GM18508 (cell line): ENCODE data around the gene DOLPP1.

Experiments
- ATAC-seq: cut with Tn5 transposase; IDR thresholded peaks from one replicate; pipeline ENCODE4 v1.9.1; 2021; ENCODE audit warnings: moderate number of reproducible peaks; ENCODE audit not compliant: insufficient read depth, unreplicated experiment

Gene DOLPP1

DNA sequence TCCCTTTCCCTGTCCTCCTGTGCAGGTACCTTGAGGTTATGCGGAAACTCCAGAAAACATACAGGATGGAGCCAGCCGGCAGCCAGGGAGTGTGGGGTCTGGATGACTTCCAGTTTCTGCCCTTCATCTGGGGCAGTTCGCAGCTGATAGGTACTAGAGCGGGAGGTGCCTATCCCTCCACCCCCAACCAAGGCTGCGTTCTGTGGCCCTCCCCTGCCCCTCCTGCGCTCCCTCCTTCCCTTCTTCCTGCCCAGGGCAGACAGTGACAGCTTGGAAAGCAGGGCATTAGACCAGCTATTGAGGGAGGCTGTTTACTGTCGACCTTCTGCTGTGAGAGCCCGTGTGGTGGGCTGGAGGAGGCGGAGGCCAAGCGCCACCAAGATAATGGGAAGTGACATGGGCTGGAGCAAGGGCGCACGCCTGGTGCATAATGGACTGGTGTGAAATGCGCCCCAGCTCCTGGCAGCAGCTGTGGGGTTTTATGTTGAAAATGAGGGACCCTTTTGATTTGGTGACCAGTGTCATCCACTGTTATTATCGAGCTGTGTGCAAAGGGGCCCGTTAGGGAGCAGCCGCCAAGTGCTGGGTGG is 55.6 kb downstream of the DOLPP1 start:
- ATAC-seq, result no peak

DNA sequence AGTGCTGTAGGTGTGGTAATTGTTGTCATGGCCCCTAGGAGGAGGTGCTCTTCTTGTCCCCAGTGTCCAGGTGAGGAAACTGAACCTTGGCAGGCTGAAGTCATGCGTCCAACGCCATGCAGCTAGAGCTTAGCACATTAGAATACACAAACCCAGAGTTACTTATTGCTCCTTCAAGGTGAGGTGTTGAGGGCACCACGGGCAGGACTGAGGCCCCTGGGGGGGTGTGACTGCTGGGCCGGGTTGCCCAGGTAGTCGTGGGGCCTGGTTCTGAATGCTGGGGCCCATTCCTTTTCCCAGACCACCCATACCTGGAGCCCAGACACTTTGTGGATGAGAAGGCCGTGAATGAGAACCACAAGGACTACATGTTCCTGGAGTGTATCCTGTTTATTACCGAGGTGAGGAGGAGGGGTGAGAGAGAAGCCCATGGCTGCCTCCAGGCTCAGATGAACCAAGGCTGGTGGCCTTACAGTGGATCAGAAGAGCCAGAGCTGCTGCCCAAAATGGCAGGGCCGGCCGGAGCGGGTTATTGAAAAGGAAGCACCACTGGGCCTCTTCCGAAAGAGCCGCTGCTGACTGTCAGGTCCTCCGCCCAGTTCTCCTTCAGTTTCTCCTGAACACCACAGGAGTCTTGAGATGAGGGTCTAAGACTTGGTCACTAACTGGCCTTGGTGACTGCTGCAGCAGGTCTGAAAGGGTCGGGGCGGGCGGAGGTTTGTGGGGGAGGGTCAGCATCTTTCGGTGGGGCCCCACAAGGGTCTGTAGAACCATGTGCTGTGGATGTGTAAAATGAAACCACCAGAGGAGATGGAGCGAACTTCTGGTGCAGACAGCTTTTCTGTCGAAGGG is 56.6 kb downstream of the DOLPP1 start:
- no peak for ATAC-seq

DNA sequence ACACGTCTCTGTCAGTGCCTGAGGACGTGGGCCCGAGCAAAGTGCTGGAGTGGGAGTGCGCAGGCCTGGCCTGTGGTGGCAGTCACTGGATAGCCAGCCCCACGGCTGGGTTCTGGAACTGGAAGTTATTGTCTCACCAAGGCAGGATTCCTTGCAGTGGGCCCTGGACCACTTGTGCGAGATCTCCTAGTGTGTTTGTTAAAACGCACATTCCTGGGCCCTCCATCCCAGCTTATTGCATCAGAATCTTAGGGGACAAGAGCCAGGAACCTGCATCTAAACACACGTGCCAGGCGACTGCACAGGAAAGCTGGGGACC is 57.2 kb downstream of the DOLPP1 start:
- no peak for ATAC-seq

DNA sequence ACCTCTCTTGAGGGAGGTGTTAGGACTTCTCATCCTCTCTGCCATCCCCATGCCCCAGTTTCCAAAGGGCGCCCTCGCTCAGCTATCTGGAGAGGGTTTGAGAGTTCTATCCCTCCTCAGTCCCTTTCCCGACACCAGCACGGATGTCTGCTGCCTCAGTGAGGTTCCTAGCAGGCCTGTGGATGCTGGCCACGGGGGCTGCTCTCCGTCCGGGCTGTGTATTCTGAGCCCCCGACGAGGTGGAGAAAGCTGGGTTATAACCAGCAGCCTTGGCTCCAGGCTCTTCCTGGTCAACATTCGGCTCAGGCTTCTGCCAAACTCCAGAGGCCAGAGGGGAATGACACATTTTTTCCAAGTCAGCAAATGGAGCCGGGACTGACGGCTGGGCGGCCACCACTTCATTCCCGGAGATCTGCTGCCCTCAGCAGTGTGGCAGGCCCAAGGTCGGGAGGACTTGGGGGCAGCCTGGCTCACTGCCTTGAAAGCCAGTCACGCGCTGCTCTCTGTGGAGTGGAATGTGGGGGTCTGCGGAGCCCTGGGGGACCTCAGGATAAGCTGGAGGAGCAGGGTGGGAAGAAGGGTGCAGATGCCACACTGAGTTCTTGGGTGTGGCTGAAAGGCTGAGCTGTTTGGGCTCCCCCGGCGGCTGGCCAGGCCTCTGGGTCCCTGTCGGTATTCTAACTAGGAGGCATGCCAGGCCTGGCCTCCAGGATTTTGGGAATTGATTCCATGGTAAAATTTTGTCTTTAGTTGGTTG is 57.7 kb downstream of the DOLPP1 start:
- no peak for ATAC-seq

DNA sequence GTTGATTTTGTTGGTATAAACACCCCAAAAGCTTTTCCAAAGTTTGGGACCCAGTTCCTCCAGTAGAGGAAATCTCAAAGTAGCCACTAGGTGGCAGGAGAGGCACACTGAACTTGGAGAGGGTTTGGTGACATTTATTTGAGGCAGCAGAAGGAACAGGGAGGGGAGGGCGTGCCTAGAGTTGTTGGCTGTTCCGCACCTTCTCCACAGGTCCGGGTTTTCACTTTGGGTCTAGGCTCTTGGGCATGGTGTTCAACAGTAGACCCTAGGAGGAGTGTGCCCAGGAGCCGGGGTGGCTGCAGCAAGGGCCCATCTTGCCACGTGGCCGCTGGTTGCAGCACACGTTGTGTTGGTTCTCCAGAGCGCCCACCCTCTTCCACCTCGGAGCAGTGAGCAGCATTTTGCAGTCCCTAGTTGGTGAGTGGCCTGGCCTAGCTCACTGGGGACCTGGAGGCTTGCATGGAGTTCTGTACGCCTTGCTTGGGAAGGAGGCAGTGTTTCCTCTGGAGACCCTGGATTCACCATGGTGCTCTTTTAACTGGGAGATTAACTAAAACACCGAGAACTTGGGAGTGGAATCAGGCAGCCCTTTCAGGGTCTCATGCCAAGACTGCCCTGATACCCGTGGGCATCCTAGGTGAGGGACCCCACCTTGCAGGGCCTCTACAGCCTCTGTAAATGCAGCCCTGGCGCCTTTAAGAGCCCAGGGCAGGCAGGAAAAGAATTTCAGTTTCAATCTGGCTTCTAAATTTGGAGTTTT is 58.5 kb downstream of the DOLPP1 start:
- ATAC-seq, result no peak

DNA sequence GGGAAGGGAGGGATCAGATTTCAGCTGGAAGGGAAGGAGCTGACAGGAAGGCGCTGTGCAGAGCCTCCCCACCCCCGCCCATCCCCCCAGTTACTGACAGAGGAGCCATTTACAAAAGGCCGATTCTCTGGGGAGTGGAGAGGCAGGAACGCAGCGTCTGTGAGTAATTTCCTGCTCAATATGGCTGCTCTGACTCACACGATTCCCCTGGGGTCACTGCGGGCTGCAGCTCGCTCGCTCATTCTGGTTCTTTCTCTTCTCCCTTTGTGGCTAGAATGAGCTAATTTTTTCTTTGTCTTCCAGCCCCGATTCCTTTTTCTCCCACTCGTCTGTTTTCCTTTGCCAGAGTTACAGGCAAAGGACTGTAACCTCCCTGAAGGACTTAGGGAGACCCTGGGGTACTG is 59.1 kb downstream of the DOLPP1 start:
- ATAC-seq, result peak; percentile 43
